GM12878 (cell line): ENCODE data around the gene TAAR2. TPM values are rescaled to one million over a fixed set of nuclear protein-coding genes. Genes with fewer than 3 reads are reported as not detected.

Source experiments
- ATAC-seq: fragments of 200-7000 bp; cut with Tn5 transposase; 3 replicates; pipeline ENCODE4 v1.9.1; 2020; ENCODE audit warnings: mild to moderate bottlenecking, moderate library complexity
- BruUV-seq: library from RNA; stranded (reverse); fragments of 400-500 nt; replicated peaks from 2 replicates; lab custom pipeline; 2021; lab: Mats Ljungman, UMichigan
- CTCF ChIA-PET: fragments of 300-600 bp; sonication (Branson Sonifier 250); formaldehyde crosslinking; extraction: SDS; loops from one replicate; lab custom pipeline; 2021; ENCODE audit warnings: inconsistent platforms; lab: Yijun Ruan, JAX
- POLR2A ChIA-PET: fragments of 350-600 bp; formaldehyde crosslinking; extraction: SDS; loops from one replicate; lab custom pipeline; 2021; ENCODE audit warnings: inconsistent platforms; lab: Charles Lee
- RAD21 ChIA-PET: fragments of 300-600 bp; sonication (Branson Sonifier 250); formaldehyde crosslinking; loops from one replicate; lab custom pipeline; 2023; ENCODE audit warnings: antibody characterized with exemption; ENCODE audit not compliant: unreplicated experiment; lab: Charles Lee
- SMC1A ChIA-PET: fragments of 300-600 bp; sonication (Branson Sonifier 250); formaldehyde crosslinking; loops from one replicate; lab custom pipeline; 2023; ENCODE audit not compliant: unreplicated experiment, uncharacterized antibody; lab: Charles Lee
- DNase-seq: peaks from one replicate; pipeline ENCODE4 v3.0.0-alpha.2; 2011; ENCODE audit warnings: low read depth, low spot score
- FAIRE-seq: peaks from 3 replicates; lab custom pipeline; 2011; peaks lifted over from hg19 to GRCh38; lab: Jason Lieb, UNC
- H2AFZ ChIP-seq: 2 replicates; pipeline ENCODE4 v1.6.0; 2011; ENCODE audit warnings: low read depth, low read length, control low read depth; ENCODE audit not compliant: control insufficient read depth
- H3K27ac ChIP-seq: 2 replicates; pipeline ENCODE4 v1.5.1; 2011; ENCODE audit warnings: control low read depth; ENCODE audit not compliant: control insufficient read depth, insufficient read depth
- H3K27me3 ChIP-seq, 2 experiments: replicated peaks in 1 of 2; 2 replicates each; pipeline versions ENCODE4 v1.6.0 to v1.6.1; 2011; ENCODE audit warnings: low read length in 1 of 2; ENCODE audit not compliant: control insufficient read depth in 2 of 2, insufficient read depth in 2 of 2
- H3K36me3 ChIP-seq, 2 experiments: 2 replicates each; pipeline ENCODE4 v1.5.1; 2011; ENCODE audit warnings: low read length in 1 of 2; ENCODE audit not compliant: control insufficient read depth in 2 of 2, insufficient read depth in 2 of 2
- H3K4me1 ChIP-seq: 2 replicates; pipeline ENCODE4 v1.6.1; 2011; ENCODE audit warnings: mild to moderate bottlenecking, low read length, moderate library complexity, mixed read lengths; ENCODE audit not compliant: control insufficient read depth, insufficient read depth
- H3K4me2 ChIP-seq: 2 replicates; pipeline ENCODE4 v1.6.0; 2011; ENCODE audit warnings: control low read depth; ENCODE audit not compliant: control insufficient read depth, insufficient read depth
- H3K4me3 ChIP-seq: fragments of 200-600 bp; sonication (generic); 2 replicates; pipeline ENCODE4 v1.5.1; 2016
- H3K79me2 ChIP-seq: 2 replicates; pipeline ENCODE4 v1.6.0; 2011; ENCODE audit warnings: low read length; ENCODE audit not compliant: control insufficient read depth, insufficient read depth
- H3K9ac ChIP-seq: 2 replicates; pipeline ENCODE4 v1.8.0; 2011; ENCODE audit warnings: low read length, control low read depth, mixed read lengths; ENCODE audit not compliant: control insufficient read depth, insufficient read depth
- H3K9me3 ChIP-seq: replicated peaks from 3 replicates; pipeline ENCODE4 v1.5.1; 2011; ENCODE audit warnings: mild to moderate bottlenecking, low read length; ENCODE audit not compliant: control insufficient read depth, insufficient read depth
- H4K20me1 ChIP-seq: 2 replicates; pipeline ENCODE4 v1.6.0; 2011; ENCODE audit not compliant: control insufficient read depth, insufficient read depth
- BCLAF1 ChIP-seq: fragments of 450-650 bp; IDR thresholded peaks from 2 replicates; pipeline ENCODE4 v1.6.1; 2017; ENCODE audit warnings: antibody characterized with exemption, mild to moderate bottlenecking, moderate library complexity
- BHLHE40 ChIP-seq, 2 experiments: fragments of 450-650 bp in 1 of 2; IDR thresholded peaks; 2 replicates each; pipeline ENCODE4 v1.6.1; 2011 to 2017; ENCODE audit warnings: low read depth in 2 of 2, borderline replicate concordance in 1 of 2, improper control_type of control experiment in 1 of 2, low read length in 1 of 2, mild to moderate bottlenecking in 1 of 2
- CEBPB ChIP-seq, 2 experiments: fragments of 150-350 bp in 1 of 2; IDR thresholded peaks; 2 replicates each; pipeline ENCODE4 v1.6.1; 2012 to 2014; ENCODE audit warnings: low read depth in 2 of 2, low read length in 2 of 2, borderline replicate concordance in 1 of 2, inconsistent platforms in 1 of 2
- CHD4 ChIP-seq: fragments of 200-600 bp; sonication (generic); IDR thresholded peaks from 2 replicates; pipeline ENCODE4 v1.6.1; 2016; ENCODE audit warnings: mild to moderate bottlenecking
- CREB1 ChIP-seq: IDR thresholded peaks from 2 replicates; pipeline ENCODE4 v1.6.1; 2012; ENCODE audit warnings: low read depth, mild to moderate bottlenecking, inconsistent platforms
- ETV6 ChIP-seq, 2 experiments: fragments of 450-650 bp in 1 of 2; IDR thresholded peaks in 1 of 2; conservative IDR thresholded peaks in 1 of 2; 2 replicates each; pipeline ENCODE4 v1.6.1; 2014; ENCODE audit warnings: antibody characterized with exemption in 1 of 2, borderline replicate concordance in 1 of 2, low read depth in 1 of 2, mild to moderate bottlenecking in 1 of 2, moderate library complexity in 1 of 2
- FOS ChIP-seq: IDR thresholded peaks from 3 replicates; pipeline ENCODE4 v1.6.1; 2011; ENCODE audit warnings: borderline replicate concordance; ENCODE audit not compliant: insufficient read length; ENCODE audit errors: extremely low read depth
- JUND ChIP-seq: IDR thresholded peaks from 2 replicates; pipeline ENCODE4 v1.6.1; 2012; ENCODE audit warnings: low read depth, mild to moderate bottlenecking, low read length, improper control_type of control experiment, moderate library complexity
- MTA3 ChIP-seq: IDR thresholded peaks from 2 replicates; pipeline ENCODE4 v1.6.1; 2012; ENCODE audit warnings: low read length, inconsistent platforms, borderline replicate concordance
- RB1 ChIP-seq: fragments of 450-650 bp; formaldehyde crosslinking; IDR thresholded peaks from 2 replicates; pipeline ENCODE4 v1.6.1; 2017; ENCODE audit warnings: mild to moderate bottlenecking, borderline replicate concordance
- SRF ChIP-seq, 2 experiments: IDR thresholded peaks; 2 replicates each; pipeline ENCODE4 v1.6.1; 2011; ENCODE audit warnings: low read depth in 2 of 2, low read length in 2 of 2, mild to moderate bottlenecking in 1 of 2, moderate library complexity in 1 of 2
- TCF7 ChIP-seq: IDR thresholded peaks from 2 replicates; pipeline ENCODE4 v1.6.1; 2014; ENCODE audit warnings: antibody characterized with exemption, borderline replicate concordance
- WGBS: methylation state at CpG from one replicate; pipeline ENCODE4 v1.1.6; 2016; ENCODE audit warnings: low lambda C conversion rate; ENCODE audit not compliant: insufficient replicate concordance, insufficient coverage; ENCODE audit errors: missing lambda C conversion rate; 5-methylcytosine and 5-hydroxymethylcytosine counted together
- in situ Hi-C: fragments of 300-500 bp; cut with MboI; formaldehyde crosslinking; loops from 9 replicates; pipeline ENCODE4 v1.14.3; 2018; ENCODE audit warnings: mixed read lengths
- intact Hi-C: fragments of 100-400 bp; cut with micrococcal nuclease; formaldehyde crosslinking; loops from one replicate; pipeline ENCODE4 v1.14.2; 2022; ENCODE audit not compliant: unreplicated experiment
- polyA plus RNA-seq, 11 experiments: library from polyadenylated mRNA; depleted of rRNA in 4 of 11; unstranded in 6 of 11; stranded (reverse) in 5 of 11; fragments of >200 nt; fragmentation: Nextera tagmentation in 4 of 11; fragmentation: Illumina TruSeq in 1 of 11; extraction: Ambion mirVana in 4 of 11; extraction: Trizol in 1 of 11; gene quantifications; 1 replicate in 1 of 11; 2 replicates in 10 of 11; pipeline versions ENCODE4 v1.2.1 to v1.2.3, GENCODE V29; 2011 to 2016; ENCODE audit warnings: inconsistent platforms in 2 of 11, missing spikeins in 2 of 11, low read depth in 1 of 11
- total RNA-seq, 4 experiments: library from RNA; depleted of rRNA in 3 of 4; stranded (reverse); fragments of >200 nt in 3 of 4; fragmentation: Illumina TruSeq in 1 of 4; extraction: Trizol in 1 of 4; gene quantifications; 2 replicates each; pipeline versions ENCODE4 v1.2.1 to v1.2.3, GENCODE V29; 2013 to 2021
- TF ChIP-seq, protein P1 (sequence below): IDR thresholded peaks from 2 replicates; pipeline ENCODE4 v1.6.1; 2011; ENCODE audit warnings: borderline replicate concordance, low read depth, mild to moderate bottlenecking, moderate library complexity, mixed read lengths, low read length; ENCODE audit not compliant: insufficient read depth; ENCODE audit errors: extremely low read length
- TF ChIP-seq, protein P2 (sequence below): fragments of 450-650 bp; IDR thresholded peaks from 2 replicates; pipeline ENCODE4 v1.6.1; 2014; ENCODE audit warnings: mild to moderate bottlenecking

TAAR2 gene
- total and polyA plus RNA-seq, 10 of the 15 experiments (the other 5 are each of a cell fraction or from before 2014, with no cell fraction given), result not detected

DNA sequence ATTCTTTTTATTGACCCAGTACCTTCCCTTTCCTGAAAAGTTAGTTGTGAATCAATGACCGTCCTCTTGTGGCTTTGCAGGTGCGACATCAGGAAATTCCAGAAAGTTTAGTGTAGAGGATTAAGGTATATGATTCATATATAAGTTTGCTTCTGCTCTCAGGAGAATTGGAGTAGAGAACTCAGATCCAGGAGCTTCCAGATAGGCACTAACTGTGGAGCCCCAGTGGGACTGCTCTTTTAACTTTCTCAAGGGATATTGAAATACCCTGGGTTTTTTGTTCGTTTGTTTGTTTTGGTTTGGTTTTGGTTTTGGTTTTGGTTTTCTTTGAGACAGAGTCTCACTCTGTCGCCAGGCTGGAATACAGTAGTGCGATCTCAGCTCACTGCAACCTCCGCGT lies 9.5 kb downstream of the TAAR2 start:
- H3K27ac ChIP-seq, result no peak overlapping the region
- ChIA-PET RAD21 (no interaction called here), SMC1A (interaction anchor here (1.6 kb wide), 1 partner anchor 313 kb away, joined by 3 read pairs; no protein-coding TSS in a partner anchor), CTCF (no interaction called here), POLR2A (no interaction called here)
- no peak overlapping the region for H2AFZ ChIP-seq
- no peak for FAIRE-seq
- no peaks in the 10 kb centered on the region for H3K36me3 ChIP-seq
- no TSS peak for BruUV-seq
- H3K9ac ChIP-seq, result no peak overlapping the region
- H3K79me2 ChIP-seq, result no peaks in the 10 kb centered on the region
- H3K4me1 ChIP-seq, result no peaks in the 10 kb centered on the region
- WGBS, result 48% methylated on average over 7 of the region's 7 CpGs
- H3K4me3 ChIP-seq, result no peak overlapping the region
- no peak for DNase-seq
- ATAC-seq, result peak; percentile 29; the same call in 1 of the 3 replicates
- no peaks in the 10 kb centered on the region for H3K9me3 ChIP-seq
- no peak overlapping the region for H3K4me2 ChIP-seq
- H4K20me1 ChIP-seq, result no peaks in the 10 kb centered on the region
- H3K27me3 ChIP-seq, result no peaks in the 10 kb centered on the region; a peak in 1 of 4 replicates
- in situ Hi-C loops, result no loop called here
- intact Hi-C loops, result no loop called here
- TF ChIP-seq CHD4, result no peak
- no peak for TF ChIP-seq RB1
- no peak for TF ChIP-seq BCLAF1
- no peak for TF ChIP-seq BHLHE40 (IDR thresholded peaks at IDR 0.05; ENCODE audit: borderline replicate concordance in 1 of 2, low read depth in 2 of 2, low read length in 1 of 2)
- TF ChIP-seq, protein P1, sequence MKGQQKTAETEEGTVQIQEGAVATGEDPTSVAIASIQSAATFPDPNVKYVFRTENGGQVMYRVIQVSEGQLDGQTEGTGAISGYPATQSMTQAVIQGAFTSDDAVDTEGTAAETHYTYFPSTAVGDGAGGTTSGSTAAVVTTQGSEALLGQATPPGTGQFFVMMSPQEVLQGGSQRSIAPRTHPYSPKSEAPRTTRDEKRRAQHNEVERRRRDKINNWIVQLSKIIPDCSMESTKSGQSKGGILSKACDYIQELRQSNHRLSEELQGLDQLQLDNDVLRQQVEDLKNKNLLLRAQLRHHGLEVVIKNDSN, result no peak
- TF ChIP-seq CREB1, result no peak
- TF ChIP-seq JUND, result no peak
- no peak for TF ChIP-seq CEBPB (IDR thresholded peaks at IDR 0.05; ENCODE audit: borderline replicate concordance in 1 of 2, low read depth in 2 of 2, low read length in 2 of 2)
- no peak for TF ChIP-seq FOS
- TF ChIP-seq MTA3, result no peak
- TF ChIP-seq, protein P2, sequence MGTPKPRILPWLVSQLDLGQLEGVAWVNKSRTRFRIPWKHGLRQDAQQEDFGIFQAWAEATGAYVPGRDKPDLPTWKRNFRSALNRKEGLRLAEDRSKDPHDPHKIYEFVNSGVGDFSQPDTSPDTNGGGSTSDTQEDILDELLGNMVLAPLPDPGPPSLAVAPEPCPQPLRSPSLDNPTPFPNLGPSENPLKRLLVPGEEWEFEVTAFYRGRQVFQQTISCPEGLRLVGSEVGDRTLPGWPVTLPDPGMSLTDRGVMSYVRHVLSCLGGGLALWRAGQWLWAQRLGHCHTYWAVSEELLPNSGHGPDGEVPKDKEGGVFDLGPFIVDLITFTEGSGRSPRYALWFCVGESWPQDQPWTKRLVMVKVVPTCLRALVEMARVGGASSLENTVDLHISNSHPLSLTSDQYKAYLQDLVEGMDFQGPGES, result no peak
- TF ChIP-seq ETV6 (conservative IDR thresholded peaks at IDR 0.05 in 1 of 2, IDR thresholded peaks at IDR 0.05 in 1 of 2; ENCODE audit: borderline replicate concordance in 1 of 2, low read depth in 1 of 2), result no peak
- TF ChIP-seq TCF7, result no peak
- TF ChIP-seq SRF (IDR thresholded peaks at IDR 0.05; ENCODE audit: low read depth in 2 of 2, low read length in 2 of 2), result no peak
